Fibroblast of lung (primary cell): ENCODE data around the gene TEX35. TPM values are rescaled to one million over a fixed set of nuclear protein-coding genes. Genes with fewer than 3 reads are reported as not detected.

ENCODE experiments used
- DNase-seq, 2 donors: peaks; one replicate each; pipeline versions ENCODE4 v3.0.0 to v3.0.0-alpha.2; 2010; ENCODE audit warnings: low read depth in 2 of 2
- H2AFZ ChIP-seq: 2 replicates; pipeline ENCODE4 v1.5.1; 2012; ENCODE audit warnings: low read length, control low read depth, inconsistent platforms
- H3K27ac ChIP-seq: 2 replicates; pipeline ENCODE4 v1.5.1; 2011; ENCODE audit warnings: low read length, control low read depth; ENCODE audit not compliant: insufficient read depth
- H3K27me3 ChIP-seq: 2 replicates; pipeline ENCODE4 v1.5.1; 2011; ENCODE audit warnings: mild to moderate bottlenecking, low read length; ENCODE audit not compliant: control insufficient read depth, insufficient read depth
- H3K36me3 ChIP-seq: 2 replicates; pipeline ENCODE4 v1.5.1; 2011; ENCODE audit warnings: low read length; ENCODE audit not compliant: control insufficient read depth, insufficient read depth
- H3K4me1 ChIP-seq: 2 replicates; pipeline ENCODE4 v1.5.1; 2011; ENCODE audit warnings: low read length; ENCODE audit not compliant: control insufficient read depth, insufficient read depth; ENCODE audit errors: extremely low read depth
- H3K4me2 ChIP-seq: 2 replicates; pipeline ENCODE4 v1.5.1; 2011; ENCODE audit warnings: low read length, control low read depth; ENCODE audit not compliant: insufficient read depth; ENCODE audit errors: extremely low read depth
- H3K4me3 ChIP-seq, 4 experiments: fragments of 200-600 bp in 1 of 4; sonication (generic) in 1 of 4; replicated peaks in 1 of 4; 2 replicates each; pipeline ENCODE4 v1.5.1; 2011 to 2016; ENCODE audit warnings: low read length in 4 of 4, low read depth in 3 of 4, mild to moderate bottlenecking in 3 of 4, control low read depth in 2 of 4, inconsistent platforms in 1 of 4, mixed read lengths in 1 of 4; ENCODE audit not compliant: insufficient read depth in 1 of 4; ENCODE audit errors: control extremely low read depth in 1 of 4
- H3K79me2 ChIP-seq: 2 replicates; pipeline ENCODE4 v1.5.1; 2012; ENCODE audit warnings: mild to moderate bottlenecking, low read length, inconsistent platforms; ENCODE audit not compliant: control insufficient read depth, insufficient read depth
- H3K9ac ChIP-seq: 2 replicates; pipeline ENCODE4 v1.5.1; 2011; ENCODE audit warnings: mild to moderate bottlenecking, low read length, control low read depth; ENCODE audit not compliant: insufficient read depth
- H3K9me3 ChIP-seq: 2 replicates; pipeline ENCODE4 v1.5.1; 2012; ENCODE audit warnings: low read depth, low read length; ENCODE audit not compliant: control insufficient read depth, insufficient read depth
- H4K20me1 ChIP-seq: 2 replicates; pipeline ENCODE4 v1.5.1; 2011; ENCODE audit warnings: low read length; ENCODE audit not compliant: control insufficient read depth, insufficient read depth; ENCODE audit errors: extremely low read depth
- CTCF ChIP-seq, 2 donors: IDR thresholded peaks in 1 of 2; conservative IDR thresholded peaks in 1 of 2; 1 replicate in 1 of 2; 2 replicates in 1 of 2; pipeline ENCODE4 v1.5.1; 2011 to 2012; ENCODE audit warnings: low read length in 2 of 2, control low read depth in 1 of 2, inconsistent platforms in 1 of 2, low read depth in 1 of 2, mild to moderate bottlenecking in 1 of 2
- EZH2 ChIP-seq: IDR thresholded peaks from 2 replicates; pipeline ENCODE4 v1.5.1; 2012; ENCODE audit warnings: low read length, control low read depth, mild to moderate bottlenecking; ENCODE audit errors: missing control alignments
- polyA plus RNA-seq, 2 donors: library from polyadenylated mRNA; depleted of rRNA in 1 of 2; stranded (reverse) in 1 of 2; unstranded in 1 of 2; fragments of >200 nt; gene quantifications; 2 replicates each; pipeline ENCODE4 v1.2.1, GENCODE V29; 2011 to 2012; ENCODE audit warnings: missing spikeins in 1 of 2
- total RNA-seq: library from RNA; depleted of rRNA; stranded (reverse); fragments of >200 nt; gene quantifications from 2 replicates; pipeline ENCODE4 v1.2.1, GENCODE V29; 2014

TEX35 gene
- total and polyA plus RNA-seq, 2 donors (not counting 1 experiment from before 2014, with no cell fraction given): 0.24 TPM; not detected in 1

GRCh38 chr1:178472531-178472930 lies 40.4 kb upstream of the TEX35 start:
- Histone ChIP-seq H3K4me3 (no peak overlapping the region), H3K27me3 (no peaks in the 10 kb centered on the region), H3K36me3 (peaks cover 4% of the 10 kb centered on the region), H3K4me2 (no peak overlapping the region), H4K20me1 (no peaks in the 10 kb centered on the region), H3K27ac (no peak overlapping the region), H2AFZ (no peak overlapping the region), H3K79me2 (no peaks in the 10 kb centered on the region), H3K4me1 (no peaks in the 10 kb centered on the region), H3K9ac (no peak overlapping the region), H3K9me3 (no peaks in the 10 kb centered on the region)
- DNase-seq: no peak
- TF ChIP-seq CTCF (conservative IDR thresholded peaks at IDR 0.05 in 1 of 2, IDR thresholded peaks at IDR 0.05 in 1 of 2; ENCODE audit: low read depth in 1 of 2, low read length in 2 of 2): no peak
- no peak for TF ChIP-seq EZH2

GRCh38 chr1:178477373-178477772 lies 35.5 kb upstream of the TEX35 start:
- Histone ChIP-seq H3K4me3 (no peak overlapping the region), H3K4me1 (no peaks in the 10 kb centered on the region), H3K4me2 (no peak overlapping the region), H3K27me3 (no peaks in the 10 kb centered on the region), H4K20me1 (no peaks in the 10 kb centered on the region), H3K36me3 (peaks cover 4% of the 10 kb centered on the region), H3K9me3 (no peaks in the 10 kb centered on the region), H3K27ac (no peak overlapping the region), H2AFZ (no peak overlapping the region), H3K9ac (no peak overlapping the region), H3K79me2 (no peaks in the 10 kb centered on the region)
- TF ChIP-seq CTCF (conservative IDR thresholded peaks at IDR 0.05 in 1 of 2, IDR thresholded peaks at IDR 0.05 in 1 of 2; ENCODE audit: low read depth in 1 of 2, low read length in 2 of 2): no peak
- TF ChIP-seq EZH2: no peak
- no peak for DNase-seq

- Histone ChIP-seq H3K27ac (no peak overlapping the region), H3K9me3 (no peaks in the 10 kb centered on the region), H3K9ac (no peak overlapping the region), H3K4me3 (no peak overlapping the region), H3K79me2 (no peaks in the 10 kb centered on the region), H3K36me3 (peaks cover 4% of the 10 kb centered on the region), H4K20me1 (no peaks in the 10 kb centered on the region), H2AFZ (no peak overlapping the region), H3K4me1 (no peaks in the 10 kb centered on the region), H3K4me2 (no peak overlapping the region), H3K27me3 (no peaks in the 10 kb centered on the region)
- TF ChIP-seq EZH2: no peak
- no peak for TF ChIP-seq CTCF (conservative IDR thresholded peaks at IDR 0.05 in 1 of 2, IDR thresholded peaks at IDR 0.05 in 1 of 2; ENCODE audit: low read depth in 1 of 2, low read length in 2 of 2)
- no peak for DNase-seq
Observed at GRCh38 chr1:178477841-178478240, 35.1 kb upstream of the TEX35 start.
